ENCODE measurements around the gene RPL29.
"Not testable (repeated sequence)": the region's sequence is repeated elsewhere in the genome, so short reads cannot be mapped to it uniquely, and the experiment has no call there.

Gene RPL29

DNA sequence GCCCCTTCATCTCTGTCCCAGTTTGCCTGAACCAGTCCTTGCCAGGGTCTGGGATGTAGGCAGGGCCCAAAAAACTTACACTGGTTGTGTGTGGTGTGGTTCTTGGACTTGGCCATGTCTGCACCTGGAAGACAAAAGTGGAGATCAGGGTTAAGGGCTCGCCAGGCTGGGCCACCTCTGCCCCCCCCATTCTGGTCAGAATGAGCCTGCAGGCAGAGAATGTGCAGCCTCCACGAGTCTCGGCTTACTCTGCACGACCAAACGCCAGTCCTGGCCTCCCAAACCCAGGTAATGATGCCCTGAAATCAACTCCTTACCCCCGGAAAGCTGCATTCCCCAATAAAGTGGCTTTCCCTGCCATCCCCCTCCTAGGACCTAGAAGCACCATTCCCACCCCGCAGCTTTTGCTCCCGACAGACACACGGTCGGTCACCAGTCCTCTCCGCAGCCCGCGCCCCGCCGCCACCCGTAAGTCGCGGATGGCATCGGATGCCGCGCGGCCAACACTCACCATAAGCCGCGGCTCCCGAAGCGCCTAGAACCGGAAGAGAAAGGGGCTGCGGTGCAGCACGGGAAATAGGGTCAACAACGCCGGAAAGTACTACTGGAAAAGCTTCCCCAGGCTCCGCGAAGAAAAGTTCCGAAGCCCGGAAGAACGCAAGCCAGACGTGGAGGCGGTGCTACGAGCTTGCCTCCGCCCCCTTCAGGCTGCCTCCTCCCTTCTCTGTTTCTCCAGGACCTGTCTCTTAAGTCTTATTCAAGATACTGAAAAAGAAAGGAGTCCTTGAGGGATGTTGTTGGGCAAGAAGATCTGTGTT lies at the start of gene RPL29:
Gene RPL29 (minus strand): TSS at position 550 of the 818 bp plus-strand sequence. CDS start 434 bp downstream, at position 116.
- DNase-seq, result peak; percentile 72 to 87 (median 81)

- DNase-seq, result no peak
Measured at GRCh38 chr3:52044869-52045619, 49.3 kb upstream of the RPL29 start.

DNA sequence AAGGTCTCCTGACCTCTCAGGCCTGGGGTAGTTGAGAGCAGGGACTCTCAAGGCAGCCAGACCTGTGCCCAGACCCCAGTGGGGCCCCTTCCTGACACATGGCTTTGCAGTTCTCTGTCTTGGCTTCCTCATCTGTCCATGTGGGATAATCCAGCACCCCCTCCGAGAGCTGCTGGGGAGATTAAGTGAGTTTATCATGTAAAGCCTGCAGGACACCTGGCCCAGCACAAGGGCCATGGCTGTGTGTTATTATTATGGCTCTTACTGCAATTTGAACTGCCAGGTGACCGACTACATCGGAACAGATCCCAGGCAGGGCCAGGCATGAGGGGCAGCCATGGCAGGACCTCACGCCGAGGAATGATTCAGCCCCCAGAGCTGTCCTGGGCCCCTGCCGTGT lies 48.1 kb upstream of the RPL29 start:
- no peak for DNase-seq

- DNase-seq, result not testable (repeated sequence)
Measured at GRCh38 chr3:52043039-52043438, 47.3 kb upstream of the RPL29 start.

DNA sequence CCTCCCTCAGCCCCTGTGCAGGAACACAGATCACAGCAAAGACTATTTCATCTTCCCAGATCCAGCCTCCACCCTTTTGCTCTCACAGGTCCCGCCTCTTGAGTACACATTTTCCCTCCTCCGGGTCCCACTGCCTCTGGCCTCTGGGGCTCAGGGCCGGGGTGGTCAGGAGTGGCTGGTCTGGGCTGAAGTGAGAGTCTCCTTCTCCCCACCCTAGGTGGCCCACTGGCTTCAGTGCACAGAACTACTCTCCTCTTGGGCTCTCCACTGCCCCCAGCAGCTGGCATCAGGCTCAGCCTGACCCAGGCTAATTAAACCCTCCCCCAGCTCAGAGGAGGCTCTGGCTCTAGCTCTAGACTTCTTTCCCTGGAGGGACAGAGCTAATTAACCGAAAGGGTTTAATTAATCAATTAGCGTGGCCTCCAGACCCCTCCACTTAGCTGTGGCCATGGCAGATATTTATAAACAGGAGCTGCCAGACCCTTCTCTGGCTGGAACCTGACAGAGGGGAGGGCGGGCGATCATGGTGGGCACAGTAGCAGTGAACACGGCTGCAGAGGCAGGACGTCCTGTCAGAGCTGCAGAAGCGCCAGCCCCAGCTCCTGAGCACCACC lies 45.5 kb upstream of the RPL29 start:
- no peak for DNase-seq

- no peak for DNase-seq
Measured at GRCh38 chr3:52040600-52040999, 44.9 kb upstream of the RPL29 start.

DNA sequence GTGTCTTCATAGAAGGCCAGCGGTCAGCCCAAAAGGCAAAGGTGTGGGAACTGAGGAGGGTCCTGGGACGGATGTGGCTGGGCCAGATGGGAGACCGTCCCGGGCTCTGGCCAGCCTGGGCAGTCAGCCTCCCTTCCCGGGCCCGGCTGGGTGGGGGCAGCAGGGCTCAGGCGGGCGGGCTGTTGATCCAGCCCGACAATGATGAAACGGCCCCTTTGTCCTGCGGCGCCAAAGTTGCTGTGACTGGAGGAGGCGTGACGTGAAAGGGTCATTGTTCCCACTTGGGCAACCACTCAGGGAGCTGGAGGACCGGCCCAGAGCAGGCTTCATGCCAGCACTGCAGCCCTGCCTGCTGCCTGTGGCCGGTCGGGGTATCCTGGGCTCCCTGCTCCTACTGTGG lies 44.2 kb upstream of the RPL29 start:
- no peak for DNase-seq

- DNase-seq, result no peak
Measured at GRCh38 chr3:52039426-52039825, 43.7 kb upstream of the RPL29 start.

GRCh38 chr3:52038227-52038626 lies 42.5 kb upstream of the RPL29 start:
- no peak for DNase-seq

DNA sequence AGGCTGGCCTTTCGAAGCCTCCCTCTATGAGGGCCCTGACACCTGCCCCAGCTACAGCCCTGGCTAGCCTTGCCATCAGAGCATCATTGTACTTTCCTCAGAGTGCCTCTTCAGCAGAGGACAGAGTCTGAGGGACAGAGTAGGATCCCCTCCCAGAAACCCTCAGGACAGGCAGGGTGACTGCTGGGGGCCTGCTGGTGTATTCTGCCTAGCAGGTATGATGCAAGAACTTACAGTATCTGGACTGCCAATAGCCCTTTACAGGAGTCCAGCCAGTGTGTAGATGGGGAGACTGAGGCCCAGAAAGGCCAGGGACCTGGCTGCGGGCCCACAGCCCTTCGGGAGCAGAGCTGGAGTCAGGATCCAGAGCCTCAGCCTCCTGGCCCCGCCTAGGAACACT lies 41.6 kb upstream of the RPL29 start:
- DNase-seq, result no peak

DNA sequence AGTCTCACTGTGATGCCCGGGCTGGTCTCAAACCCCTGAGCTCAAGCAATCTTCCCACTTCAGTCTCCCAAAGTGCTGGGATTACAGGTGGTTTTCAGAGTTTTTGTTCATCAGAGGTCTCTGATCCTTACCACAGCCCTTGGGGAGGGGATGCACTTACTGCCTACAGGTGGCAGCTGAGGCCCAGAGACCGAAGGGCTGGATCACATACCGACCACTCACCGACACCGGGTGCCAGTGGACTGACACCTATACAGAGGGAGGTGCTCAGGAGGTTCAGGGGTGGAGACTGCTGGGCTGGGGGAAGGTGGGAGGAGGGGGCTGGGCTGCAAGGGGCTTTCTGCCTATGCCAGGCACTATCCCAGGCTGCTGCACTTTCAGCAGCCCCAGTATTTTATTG lies 41.1 kb upstream of the RPL29 start:
- no peak for DNase-seq

GRCh38 chr3:52036222-52036694 lies 40.6 kb upstream of the RPL29 start:
- DNase-seq, result no peak

DNA sequence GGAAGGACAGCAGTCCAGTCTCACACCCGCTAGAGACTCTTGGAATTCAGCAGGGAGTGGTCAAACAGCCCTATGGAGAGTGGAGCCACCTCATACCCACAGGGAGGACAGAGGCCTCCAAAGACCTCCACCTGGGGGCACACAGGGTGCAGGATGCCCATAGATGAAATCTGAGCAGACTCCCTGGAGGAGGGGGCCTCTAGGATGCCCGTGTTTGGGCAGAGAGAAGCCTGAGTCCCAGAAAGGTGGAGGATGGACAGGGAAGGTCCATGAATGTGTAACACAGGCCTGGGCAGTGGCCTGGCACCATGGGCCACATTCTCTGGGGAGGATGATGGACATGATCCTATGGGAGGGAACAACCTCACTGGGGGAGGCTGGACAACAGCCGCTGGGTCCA lies 39.0 kb upstream of the RPL29 start:
- no peak for DNase-seq

- no peak for DNase-seq
Measured at GRCh38 chr3:52034212-52034611, 38.5 kb upstream of the RPL29 start.

DNA sequence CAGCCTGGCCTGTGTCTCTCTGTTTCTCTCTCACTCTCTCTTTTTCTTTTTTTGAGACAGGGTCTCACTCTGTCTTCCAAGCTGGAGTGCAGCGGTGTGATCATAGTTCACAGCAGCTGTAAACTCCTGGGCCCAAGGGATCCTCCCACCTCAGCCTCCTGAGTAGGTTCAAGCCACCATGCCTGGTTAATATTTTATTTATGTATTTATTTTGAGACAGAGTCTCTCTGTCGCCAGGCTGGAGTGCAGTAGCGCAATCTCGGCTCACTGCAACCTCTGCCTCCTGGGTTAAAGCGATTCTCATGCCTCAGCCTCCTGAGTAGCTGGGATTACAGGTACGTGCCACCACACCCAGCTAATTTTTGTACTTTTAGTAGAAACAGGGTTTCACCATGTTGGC lies 38.1 kb upstream of the RPL29 start:
- not testable (repeated sequence) for DNase-seq

- DNase-seq, result no peak
Measured at GRCh38 chr3:52032702-52033408, 37.2 kb upstream of the RPL29 start.

- no peak for DNase-seq
Measured at GRCh38 chr3:52031896-52032295, 36.2 kb upstream of the RPL29 start.

- DNase-seq, result no peak
Measured at GRCh38 chr3:52030714-52031310, 35.1 kb upstream of the RPL29 start.

DNA sequence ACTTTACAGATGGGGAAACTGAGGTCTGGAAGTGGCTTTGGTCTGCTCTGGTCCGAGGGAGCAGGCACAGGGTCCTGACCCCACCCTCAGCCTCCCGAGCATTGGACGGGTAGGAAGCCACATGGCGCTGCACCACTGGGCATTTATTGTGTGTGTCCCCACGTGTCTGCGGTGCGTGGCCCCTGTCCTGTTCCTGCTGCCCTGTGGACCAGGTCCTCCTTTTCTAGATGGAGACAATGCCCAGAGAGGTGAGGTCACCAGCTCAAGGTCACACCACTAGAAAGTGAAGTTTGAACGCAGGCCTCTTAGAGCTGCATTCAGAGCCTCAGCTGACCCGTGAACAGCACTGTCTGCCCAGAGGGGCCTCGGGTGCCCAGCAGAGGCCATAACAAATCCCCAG lies 33.8 kb upstream of the RPL29 start:
- DNase-seq, result no peak

DNA sequence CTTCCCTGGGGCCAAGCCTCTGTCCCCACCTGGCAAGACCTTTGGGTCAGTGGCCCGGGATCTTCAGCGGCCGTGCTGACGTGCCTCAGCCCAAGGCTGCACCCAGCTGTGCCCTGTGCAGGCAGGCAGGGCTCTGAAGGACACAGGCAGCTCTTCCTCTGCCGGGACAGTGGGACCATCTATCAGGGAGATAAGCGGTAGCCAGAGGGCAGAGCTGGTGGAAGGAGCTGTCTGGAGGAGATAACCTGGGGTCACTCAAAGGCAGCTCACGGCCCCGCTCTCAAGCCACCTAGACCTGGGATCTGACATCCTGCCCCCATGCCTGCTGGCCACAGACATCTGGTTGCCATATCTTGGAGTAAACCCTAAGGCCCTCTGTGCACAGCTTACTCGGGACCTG lies 33.4 kb upstream of the RPL29 start:
- DNase-seq, result no peak

- no peak for DNase-seq
Measured at GRCh38 chr3:52028572-52028971, 32.9 kb upstream of the RPL29 start.

- no peak for DNase-seq
Measured at GRCh38 chr3:52026041-52026440, 30.3 kb upstream of the RPL29 start.

- no peak for DNase-seq
Measured at GRCh38 chr3:52025453-52025852, 29.8 kb upstream of the RPL29 start.
